Measurements from ENCODE around the gene BLCAP. TPM values are rescaled to one million over a fixed set of nuclear protein-coding genes. Genes with fewer than 3 reads are reported as not detected.
"Not testable (repeated sequence)": the region's sequence is repeated elsewhere in the genome, so short reads cannot be mapped to it uniquely, and the experiment has no call there.

The BLCAP gene
- 31.9 and 32.0 TPM in 2 replicates for total RNA-seq

- intact Hi-C loops (cut with micrococcal nuclease) = loop anchor here (1.0 to 5.0 kb wide), 5 partner anchors 121 to 505 kb away; partner anchors contain the start of genes CTNNBL1, MANBAL, RPRD1B and TTI1
Observed at GRCh38 chr20:37527638-37528445, at the start of gene BLCAP. Gene BLCAP, minus strand, starts transcription at chr20:37527876. Its CDS starts 8,702 bp downstream, at chr20:37519174.

GRCh38 chr20:37577436-37577835 lies 49.8 kb upstream of the BLCAP start:
- intact Hi-C loops (cut with micrococcal nuclease) = not testable (repeated sequence)

GRCh38 chr20:37576911-37577310 lies 49.2 kb upstream of the BLCAP start:
- intact Hi-C loops (cut with micrococcal nuclease) = no loop called here

- intact Hi-C loops (cut with micrococcal nuclease) = no loop called here
Observed at GRCh38 chr20:37575884-37576283, 48.2 kb upstream of the BLCAP start.

- intact Hi-C loops (cut with micrococcal nuclease) = no loop called here
Observed at GRCh38 chr20:37574199-37574890, 46.7 kb upstream of the BLCAP start.

- intact Hi-C loops (cut with micrococcal nuclease) = no loop called here
Observed at GRCh38 chr20:37573626-37574198, 46.0 kb upstream of the BLCAP start.

- intact Hi-C loops (cut with micrococcal nuclease) = no loop called here
Observed at GRCh38 chr20:37571033-37571432, 43.4 kb upstream of the BLCAP start.

GRCh38 chr20:37570419-37570818 lies 42.7 kb upstream of the BLCAP start:
- intact Hi-C loops (cut with micrococcal nuclease) = no loop called here

GRCh38 chr20:37567671-37568588 lies 40.3 kb upstream of the BLCAP start:
- intact Hi-C loops (cut with micrococcal nuclease) = loop anchor here (10.0 kb wide), 1 partner anchor 657 kb away; no protein-coding TSS in a partner anchor

GRCh38 chr20:37567331-37567665 lies 39.6 kb upstream of the BLCAP start:
- intact Hi-C loops (cut with micrococcal nuclease) = loop anchor here (10.0 kb wide), 1 partner anchor 658 kb away; no protein-coding TSS in a partner anchor

- intact Hi-C loops (cut with micrococcal nuclease) = loop anchor here (10.0 kb wide), 1 partner anchor 658 kb away; no protein-coding TSS in a partner anchor
Observed at GRCh38 chr20:37566590-37567330, 39.1 kb upstream of the BLCAP start.

GRCh38 chr20:37565134-37565811 lies 37.6 kb upstream of the BLCAP start:
- intact Hi-C loops (cut with micrococcal nuclease) = loop anchor here (10.0 kb wide), 1 partner anchor 660 kb away; no protein-coding TSS in a partner anchor

- intact Hi-C loops (cut with micrococcal nuclease) = loop anchor here (5.0 to 10.0 kb wide), 2 partner anchors 428 to 660 kb away; no protein-coding TSS in a partner anchor
Observed at GRCh38 chr20:37564388-37565133, 36.9 kb upstream of the BLCAP start.

- intact Hi-C loops (cut with micrococcal nuclease) = loop anchor here (5.0 to 10.0 kb wide), 2 partner anchors 428 to 661 kb away; no protein-coding TSS in a partner anchor
Observed at GRCh38 chr20:37564016-37564387, 36.3 kb upstream of the BLCAP start.

GRCh38 chr20:37562695-37563480 lies 35.2 kb upstream of the BLCAP start:
- intact Hi-C loops (cut with micrococcal nuclease) = loop anchor here (5.0 to 10.0 kb wide), 2 partner anchors 429 to 662 kb away; no protein-coding TSS in a partner anchor

- intact Hi-C loops (cut with micrococcal nuclease) = loop anchor here (5.0 to 10.0 kb wide), 2 partner anchors 432 to 664 kb away; no protein-coding TSS in a partner anchor
Observed at GRCh38 chr20:37560629-37561028, 33.0 kb upstream of the BLCAP start.

GRCh38 chr20:37559312-37560027 lies 31.8 kb upstream of the BLCAP start:
- intact Hi-C loops (cut with micrococcal nuclease) = loop anchor here (5.0 to 10.0 kb wide), 2 partner anchors 433 to 665 kb away; no protein-coding TSS in a partner anchor
